ENCODE data around the gene UBQLNL.

The UBQLNL gene, protein sequence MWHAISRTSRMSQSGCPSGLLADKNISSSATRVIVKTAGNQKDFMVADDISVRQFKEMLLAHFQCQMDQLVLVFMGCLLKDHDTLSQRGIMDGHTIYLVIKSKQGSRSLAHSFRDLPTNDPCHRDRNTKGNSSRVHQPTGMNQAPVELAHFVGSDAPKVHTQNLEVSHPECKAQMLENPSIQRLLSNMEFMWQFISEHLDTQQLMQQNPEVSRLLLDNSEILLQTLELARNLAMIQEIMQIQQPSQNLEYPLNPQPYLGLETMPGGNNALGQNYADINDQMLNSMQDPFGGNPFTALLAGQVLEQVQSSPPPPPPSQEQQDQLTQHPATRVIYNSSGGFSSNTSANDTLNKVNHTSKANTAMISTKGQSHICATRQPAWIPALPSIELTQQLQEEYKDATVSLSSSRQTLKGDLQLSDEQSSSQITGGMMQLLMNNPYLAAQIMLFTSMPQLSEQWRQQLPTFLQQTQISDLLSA

DNA sequence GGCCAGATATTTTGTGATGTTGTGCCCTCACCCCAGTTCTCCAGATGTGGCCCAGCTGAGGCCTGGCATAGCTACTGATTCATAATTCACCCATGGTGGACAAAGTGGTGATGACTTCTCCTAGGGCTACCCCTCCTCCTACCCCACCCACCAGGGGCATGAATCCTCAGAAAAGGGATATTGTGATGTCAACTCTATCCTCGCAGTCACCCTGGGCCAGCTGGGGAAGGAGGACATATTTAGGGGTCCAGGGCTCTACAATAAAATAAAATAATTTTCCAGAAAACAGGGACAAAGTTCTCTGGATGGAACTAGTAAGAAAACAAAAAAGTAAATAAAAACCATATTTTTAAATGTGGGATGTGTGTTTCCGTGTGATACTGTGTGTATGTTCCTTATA, at the start of gene UBQLNL:
TSS of gene UBQLNL (minus strand) at position 101 of the 400 bp plus-strand sequence. CDS start 258 bp downstream, outside the sequence.
- DNase-seq, result no peak

DNA sequence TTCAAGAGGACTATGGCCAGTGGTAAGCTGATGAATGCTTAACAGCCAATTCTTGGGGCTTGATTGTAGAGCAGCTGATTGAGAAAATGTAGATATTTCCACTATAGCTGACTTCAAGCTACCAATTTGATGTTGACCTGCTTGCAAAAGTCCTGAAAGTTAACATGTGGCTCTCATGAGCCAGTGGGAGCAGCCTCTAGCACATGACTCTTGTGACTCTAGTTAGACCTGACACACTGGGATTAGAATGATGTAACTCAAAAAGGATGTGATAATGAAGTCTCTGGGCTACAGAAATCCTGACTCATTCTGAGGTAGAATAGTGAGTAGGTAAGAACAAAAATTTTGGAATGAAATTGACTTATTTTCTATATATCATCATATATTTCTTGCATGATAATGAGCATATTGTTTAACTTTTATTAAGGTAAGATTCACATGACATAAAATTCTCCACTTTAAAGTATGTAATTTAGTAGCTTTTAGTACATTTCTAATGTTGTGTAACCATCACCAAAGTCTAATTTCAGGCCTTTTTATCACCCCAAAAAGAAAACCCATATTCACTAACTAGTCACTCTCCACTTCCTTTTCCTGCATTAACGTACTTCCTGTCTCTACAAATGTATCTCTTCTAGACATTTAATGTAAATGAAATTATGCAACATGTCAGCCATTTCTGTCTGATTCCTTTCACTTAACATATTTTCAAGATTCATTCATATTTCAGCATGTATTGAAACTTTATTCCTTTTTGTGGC, 47.9 kb upstream of the UBQLNL start:
- DNase-seq, result no peak

DNA sequence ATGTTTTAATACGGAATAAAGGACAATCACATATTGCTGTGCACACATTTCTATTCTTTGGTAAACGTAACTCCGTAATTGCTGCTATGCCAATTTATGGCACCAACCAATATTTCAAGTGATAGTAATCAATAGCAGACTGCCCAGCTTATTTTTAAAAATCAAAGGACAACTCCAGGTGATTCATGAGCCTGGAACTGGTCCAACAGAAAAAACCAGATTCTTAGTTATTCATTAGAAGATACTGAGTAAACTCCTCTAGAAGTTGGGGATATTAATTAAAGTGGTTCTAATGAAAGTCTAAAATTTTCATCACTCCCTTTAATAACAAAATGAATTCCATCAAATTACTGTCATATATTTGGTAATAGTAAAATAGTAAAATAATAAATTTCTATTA, 41.3 kb upstream of the UBQLNL start:
- DNase-seq, result no peak

DNA sequence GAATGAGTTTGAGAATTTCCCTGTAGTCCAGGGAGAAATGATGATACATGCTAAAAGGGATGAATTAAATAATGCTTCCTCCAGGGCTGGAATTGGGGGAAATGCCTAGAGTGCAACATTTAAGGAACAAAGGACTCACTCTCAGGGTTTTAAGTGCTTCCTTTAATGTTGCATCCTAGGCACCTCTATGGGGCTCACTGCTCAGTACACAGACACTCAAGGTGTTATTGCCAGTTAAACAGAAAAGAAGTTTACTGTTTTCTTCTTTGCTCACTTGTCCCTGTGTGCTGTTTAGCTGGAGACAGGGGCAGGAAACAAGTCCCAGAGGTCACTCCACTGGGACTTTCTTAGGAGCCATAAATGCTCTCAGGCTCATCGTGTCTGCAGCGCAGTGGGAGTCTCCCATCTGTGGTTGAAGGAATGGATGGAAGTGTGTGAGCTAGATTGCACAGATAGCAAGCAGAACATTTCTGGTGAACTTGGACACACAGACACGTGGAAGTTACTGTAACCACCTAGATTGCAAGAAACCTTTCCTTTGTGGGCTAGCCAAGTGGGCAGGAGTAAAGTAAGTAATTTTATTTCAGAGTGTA, 40.2 kb upstream of the UBQLNL start:
- no peak for DNase-seq

DNA sequence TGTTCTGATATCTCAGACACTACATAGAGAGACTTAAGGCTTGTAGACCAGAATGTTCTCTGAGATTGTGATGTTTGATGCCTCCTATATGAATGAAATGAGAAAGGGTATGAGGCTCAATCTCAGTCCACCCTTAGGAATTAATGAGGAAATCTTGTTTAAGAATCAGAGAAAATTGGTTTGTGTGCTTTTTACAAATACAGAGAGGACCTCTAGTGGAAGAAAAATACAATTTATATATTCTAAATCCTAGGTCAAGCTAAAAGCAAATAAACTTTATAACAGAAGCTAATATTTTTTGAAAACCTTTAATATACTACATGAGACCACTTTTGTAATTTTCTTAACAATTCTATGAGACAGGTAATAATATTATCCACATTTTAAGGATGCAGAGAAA, 36.8 kb upstream of the UBQLNL start:
- no peak for DNase-seq

DNA sequence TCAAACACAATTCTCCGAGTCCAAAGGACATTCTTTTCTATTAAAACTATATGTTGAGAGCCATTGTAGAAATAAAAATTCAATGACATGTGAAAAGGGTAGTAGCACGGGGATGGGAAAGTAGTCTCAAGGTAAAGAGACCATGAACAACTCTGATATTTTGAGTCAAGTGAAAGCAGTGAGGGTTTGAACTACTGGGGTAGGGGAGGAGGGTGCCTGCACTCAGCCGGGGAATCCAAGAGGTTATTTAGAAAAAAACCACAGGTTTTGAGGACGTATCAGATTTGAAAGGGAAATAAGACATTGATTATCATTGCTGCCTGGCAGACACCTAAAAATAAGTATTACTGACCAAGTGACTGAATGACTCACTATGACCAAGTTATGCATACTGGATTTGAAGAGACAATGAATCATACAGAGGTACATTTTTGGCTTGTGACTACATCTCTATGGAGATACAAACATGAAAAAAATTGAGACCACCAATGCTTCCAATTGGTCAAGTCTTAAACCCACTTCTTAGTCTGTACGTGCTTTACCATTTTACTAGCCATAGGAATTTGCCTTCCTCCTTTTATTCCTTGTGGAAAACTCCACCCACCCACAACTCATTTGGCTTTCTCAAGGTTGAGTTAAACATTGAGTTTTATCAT, 34.1 kb upstream of the UBQLNL start:
- no peak for DNase-seq

DNA sequence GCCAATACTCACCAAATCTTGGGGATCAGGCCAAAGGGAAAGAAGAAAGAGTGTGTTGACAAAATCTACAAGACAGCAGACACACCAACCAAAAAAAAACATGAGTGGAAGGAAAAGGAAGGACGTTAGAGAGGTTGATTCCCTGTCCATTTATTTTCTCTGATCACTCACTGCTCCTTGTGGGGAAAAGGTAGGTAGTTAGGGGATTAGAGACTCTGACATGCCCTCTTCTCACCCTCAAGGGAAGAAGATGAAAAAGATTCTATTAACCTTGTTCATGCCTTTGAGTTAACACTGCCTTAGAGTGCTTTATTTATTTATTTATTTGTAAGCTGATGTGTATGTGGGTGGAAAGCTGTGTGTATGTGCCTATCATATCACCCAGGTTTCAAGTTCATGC, 31.9 kb upstream of the UBQLNL start, which contains the start of gene OR52H1:
TSS of gene OR52H1 (minus strand) at position 101 of the 400 bp plus-strand sequence. CDS start 3,035 bp downstream, outside the sequence.
- no peak for DNase-seq

DNA sequence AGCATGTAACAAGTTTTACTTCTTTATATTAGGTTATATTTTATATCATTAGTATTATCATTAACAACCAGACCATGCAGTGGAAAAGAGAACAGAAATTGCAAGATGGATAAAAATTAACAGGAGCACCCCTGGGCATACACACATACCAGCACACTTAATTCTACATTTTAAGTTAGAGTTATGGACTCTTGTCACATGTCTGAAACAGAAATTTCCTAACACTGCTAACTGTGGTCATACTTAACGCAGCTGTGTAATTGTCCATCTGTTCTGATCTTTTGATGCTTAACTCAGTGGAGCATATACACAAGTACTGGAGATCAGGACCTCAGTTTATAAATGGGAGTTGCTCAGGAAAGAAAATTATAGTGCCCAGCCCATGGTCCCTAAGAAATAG, 31.5 kb upstream of the UBQLNL start:
- DNase-seq, result no peak

DNA sequence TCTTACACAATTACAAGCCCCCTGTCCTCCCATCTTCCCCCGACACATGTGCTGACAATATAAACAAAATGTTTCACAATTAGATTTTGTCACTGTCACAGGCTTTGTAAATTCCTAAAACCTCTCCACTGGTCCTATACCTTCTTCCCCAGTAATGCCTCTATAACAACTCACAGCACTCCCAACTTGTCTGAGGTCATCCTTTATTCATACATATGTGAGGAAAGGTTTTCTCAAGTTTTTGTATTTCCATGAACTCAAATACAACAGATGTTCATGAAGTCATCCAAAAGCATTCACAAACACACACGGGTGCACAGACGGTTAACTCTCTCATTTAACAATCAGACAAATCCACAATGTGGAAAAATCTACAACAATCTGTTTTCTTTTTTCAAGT, 30.0 kb upstream of the UBQLNL start:
- no peak for DNase-seq

DNA sequence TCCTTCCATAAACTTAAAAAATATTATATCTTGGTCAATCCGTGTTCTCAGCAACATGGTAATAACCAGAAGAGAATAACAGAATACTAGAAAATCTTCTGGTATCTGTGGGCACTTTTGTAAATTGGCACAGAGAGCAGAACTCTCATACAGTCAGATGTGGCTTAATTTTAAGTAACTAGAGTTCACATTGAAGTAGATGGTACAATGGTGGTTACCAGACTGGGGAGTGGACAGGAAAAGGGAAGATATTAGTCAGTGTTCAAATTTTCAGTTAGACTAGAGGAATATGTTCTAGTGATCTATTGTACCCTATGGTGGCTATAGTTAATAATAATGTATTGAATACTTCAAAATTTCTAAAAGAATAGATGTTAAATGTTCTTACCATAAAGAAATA, 24.9 kb upstream of the UBQLNL start:
- DNase-seq, result no peak

DNA sequence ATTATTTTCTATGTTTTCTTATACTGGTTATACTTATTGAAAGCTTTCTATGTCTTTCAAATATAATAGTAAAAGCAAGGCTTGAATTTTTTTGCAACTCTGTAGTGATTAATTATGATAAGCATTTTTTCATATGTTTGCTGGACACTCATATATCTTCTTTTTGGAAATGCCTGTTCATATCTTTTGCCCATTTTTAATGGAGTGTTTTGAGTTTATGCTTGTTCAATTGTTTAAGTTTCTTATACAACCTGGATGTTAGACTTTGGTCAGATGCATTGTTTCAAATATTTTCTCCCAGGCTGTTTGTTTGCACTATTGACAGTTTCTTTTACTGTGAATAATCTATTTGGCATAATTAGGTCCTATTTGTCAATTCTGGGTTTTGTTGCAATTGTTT, 20.0 kb upstream of the UBQLNL start:
- DNase-seq, result no peak

DNA sequence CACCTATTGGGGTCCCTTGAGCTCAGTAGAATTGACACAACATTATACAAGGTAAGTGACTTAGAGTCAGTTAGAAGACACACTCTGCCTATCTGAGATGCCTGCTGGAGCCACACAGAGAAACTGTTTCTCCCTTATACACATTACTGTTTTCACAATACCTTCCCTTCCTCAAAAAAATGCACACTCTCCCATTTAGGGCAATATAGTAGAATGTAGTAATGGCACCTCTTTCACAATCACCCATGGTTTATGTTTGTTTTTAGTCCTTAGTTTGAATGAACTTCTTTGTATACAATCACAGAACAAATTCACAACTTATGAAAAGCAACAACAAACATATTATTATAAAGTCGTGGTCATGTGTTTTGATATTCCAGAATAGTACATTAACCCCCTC, 17.5 kb upstream of the UBQLNL start:
- DNase-seq, result no peak

DNA sequence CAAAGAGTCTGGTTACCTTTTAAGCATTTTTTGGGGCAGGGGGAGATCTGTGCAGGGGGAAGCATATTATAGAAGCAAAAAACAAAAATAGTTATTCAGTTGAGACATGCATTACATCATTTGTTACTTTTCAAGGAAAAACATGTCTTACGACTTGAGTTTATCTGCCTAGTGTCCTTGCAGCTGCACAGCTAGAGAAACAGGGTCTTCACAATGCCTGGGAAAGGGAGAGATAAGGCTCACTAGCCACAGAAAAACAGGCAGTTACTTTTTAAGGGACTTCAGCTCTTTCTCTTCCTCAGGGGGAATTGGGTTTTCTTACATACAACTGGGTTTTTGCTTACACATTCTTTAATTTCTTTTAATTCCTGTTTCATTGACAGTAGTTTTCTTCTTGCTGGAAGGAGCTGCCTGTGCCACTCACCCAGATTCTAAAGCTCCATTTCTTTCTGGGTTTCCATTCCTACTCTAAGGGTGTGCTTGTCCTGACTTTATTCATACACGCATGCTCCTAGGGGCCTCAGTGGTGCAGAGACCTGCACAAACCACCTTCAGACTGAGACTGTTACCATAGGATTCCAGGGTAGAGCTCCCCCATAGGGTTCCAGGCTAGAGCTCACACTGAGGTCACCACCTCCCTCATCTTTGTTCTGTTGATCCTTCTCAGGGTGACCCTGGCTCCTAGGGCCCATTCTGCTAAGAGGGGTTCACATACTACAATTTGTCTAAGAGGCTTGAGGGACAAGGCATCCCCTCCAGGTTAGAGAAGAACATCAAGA, 14.7 kb upstream of the UBQLNL start:
- no peak for DNase-seq

DNA sequence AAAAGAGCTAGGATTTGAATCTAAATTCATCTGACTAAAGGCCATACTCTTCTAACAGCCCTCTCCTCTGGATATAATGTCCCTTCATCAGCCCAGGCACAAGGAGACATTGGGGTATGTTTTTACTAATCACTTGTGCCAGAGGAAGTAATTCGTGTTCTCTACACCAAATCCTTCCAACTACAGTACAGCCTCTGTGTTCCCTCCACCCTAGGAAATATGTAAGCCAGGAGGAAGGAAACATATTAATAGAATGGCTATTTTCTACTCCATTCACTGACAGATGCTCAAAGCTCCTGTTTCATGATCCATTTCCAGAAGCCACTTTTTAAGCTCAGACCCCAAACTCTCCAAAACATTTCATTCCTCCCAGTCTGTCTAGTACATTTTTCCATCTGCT, 12.0 kb upstream of the UBQLNL start:
- no peak for DNase-seq

DNA sequence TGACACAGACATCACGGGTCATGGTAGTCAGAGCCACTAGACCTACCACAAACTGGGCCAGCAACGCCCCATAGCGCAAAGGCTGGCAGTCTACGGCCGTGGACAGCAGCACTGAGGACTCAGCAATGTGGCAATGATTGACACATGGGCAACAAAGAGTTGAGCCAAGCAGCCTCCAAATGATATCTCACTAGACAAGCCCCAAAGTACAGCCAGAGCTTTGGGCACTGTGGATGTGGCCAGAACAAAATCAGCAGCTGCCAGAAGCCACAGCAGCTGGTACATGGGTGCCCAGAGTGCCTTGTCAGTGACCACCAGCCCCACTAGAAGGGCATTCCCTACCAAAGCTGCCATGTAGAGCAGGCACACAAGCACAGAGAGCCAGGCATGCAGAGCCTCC, 11.2 kb upstream of the UBQLNL start:
- no peak for DNase-seq

DNA sequence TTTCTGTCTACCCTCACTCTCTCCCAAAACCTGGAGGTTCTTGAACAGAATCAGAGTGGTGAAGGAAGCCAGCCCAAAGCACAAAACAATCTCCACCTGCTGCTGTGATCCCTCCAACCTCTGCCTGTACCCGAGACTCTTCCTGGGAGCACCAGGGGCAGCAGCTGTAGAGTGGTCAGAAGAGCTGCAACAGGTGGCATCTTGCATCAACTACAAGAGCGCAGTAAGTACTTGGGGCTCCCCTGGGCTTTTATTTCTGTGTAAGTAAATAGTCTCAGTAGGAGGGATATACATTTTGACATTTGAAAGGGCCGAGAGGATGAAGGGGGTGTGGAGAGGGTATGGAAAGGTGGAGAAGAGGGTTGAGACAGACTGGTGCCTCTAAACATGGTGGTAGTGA, 8.3 kb upstream of the UBQLNL start:
- DNase-seq, result no peak

DNA sequence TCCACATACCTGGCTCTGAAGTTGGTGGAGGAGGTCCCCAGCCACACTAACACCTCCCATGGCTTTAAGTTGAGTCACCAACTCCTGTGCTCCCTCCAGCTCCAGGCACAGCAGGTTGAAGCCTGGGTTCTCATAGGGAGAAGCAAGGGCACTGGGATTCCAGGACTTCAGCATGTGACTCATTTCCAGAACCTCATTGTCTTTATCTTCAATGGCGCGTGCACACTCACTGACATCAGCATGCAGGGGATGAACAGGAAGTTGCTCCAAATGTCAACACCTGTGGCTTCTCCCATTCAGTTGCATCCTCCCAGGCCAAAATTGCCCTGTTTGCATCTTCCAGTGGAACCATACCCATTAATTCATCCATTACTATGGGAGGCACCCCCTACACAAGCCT, 5.8 kb upstream of the UBQLNL start:
- no peak for DNase-seq

DNA sequence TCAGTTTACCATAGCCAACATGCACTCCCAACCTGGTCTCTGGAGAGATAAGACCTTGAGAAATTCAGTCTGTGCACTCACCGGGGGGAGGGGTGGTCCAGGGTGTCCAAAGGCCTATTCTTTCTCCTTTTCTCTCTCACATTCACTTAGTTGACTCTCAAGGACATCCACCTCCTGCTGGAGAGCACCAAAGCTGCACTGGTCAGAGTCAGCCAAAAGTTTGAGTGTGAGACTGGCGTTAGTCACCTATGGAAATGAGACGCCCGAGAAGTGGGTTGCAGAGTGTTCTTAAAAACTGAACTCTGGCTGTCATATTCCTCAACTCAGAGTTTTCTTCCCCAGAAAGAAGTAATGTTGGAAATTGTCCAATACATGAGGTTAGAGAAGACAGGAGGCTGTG, 5.0 kb upstream of the UBQLNL start:
- DNase-seq, result no peak

DNA sequence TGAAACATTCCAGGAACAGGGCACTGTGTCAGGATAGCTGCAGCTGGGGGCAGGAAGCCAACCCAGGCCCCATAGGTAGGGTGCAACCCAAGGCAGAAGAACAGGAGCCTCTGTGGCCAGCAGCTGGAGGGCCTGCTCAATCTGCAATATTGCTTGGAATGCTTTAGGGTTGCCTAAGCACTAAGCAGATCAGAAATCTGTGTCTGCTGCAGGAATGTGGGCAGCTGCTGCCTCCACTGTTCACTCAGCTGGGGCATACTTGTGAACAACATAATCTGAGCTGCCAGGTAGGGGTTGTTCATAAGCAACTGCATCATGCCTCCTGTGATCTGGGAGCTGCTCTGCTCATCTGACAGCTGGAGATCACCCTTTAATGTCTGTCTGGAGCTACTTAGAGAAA, 1.7 kb downstream of the UBQLNL start:
- no peak for DNase-seq

DNA sequence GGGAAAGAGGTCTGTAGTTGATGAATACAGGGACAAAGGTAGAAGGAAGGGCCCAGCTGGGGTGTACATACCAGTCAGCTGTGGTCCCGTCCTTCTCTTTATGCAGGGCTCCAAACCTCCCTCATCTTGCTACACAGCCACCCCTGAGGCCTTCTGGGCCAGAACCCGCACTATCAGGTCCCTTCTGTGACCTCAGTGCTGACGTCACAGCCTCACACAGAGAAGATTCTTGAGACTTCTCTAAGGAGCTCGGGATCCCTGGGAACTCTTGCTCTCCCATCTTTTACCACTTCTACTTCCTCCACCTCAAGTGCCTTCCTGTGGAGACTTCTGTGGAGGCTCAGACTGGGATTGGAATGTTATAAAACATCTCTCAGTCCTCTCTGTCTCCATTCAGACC, 6.7 kb downstream of the UBQLNL start, which contains the start of gene UBQLN3:
TSS of gene UBQLN3 (minus strand) at position 155 of the 400 bp plus-strand sequence. CDS start 399 bp downstream, outside the sequence.
- no peak for DNase-seq

DNA sequence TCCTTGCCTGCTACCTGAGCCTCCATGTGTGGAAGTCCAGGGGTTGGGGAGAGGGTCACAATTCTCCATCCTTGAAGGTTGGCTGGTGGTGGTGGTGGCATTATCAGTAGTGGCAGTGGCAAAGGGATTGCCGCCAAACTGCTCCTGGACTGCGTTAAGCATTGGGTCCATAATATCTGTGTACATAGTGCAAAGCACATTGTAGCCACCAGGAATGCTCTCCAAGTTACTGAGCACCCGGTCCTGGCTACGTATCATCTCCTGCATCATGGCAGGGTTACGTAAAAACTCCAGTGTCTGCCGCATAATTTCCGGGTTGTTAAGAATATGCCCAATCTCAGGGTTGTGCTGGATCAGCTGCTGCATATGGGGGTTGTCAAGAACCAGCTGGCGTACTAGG, 7.9 kb downstream of the UBQLNL start:
- no peak for DNase-seq

DNA sequence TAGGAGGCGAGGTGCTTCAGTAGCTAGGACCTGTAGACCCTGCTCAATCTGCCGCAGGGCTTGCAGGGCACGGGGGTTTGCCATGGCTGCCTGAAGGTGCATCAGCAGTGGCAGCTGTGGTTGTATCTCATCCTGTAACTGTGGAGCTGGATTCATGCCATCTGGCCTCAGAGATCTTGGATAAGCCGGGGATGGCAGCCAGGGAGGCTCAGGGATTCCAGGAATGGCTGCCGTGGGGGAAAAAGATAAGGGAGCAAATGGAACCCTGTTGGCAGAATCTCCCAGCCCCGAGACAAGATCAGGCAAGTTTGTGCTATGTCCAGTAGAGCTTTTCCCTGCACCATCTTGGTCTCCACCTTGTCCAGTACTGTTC, 8.6 kb downstream of the UBQLNL start:
- peak; percentile 6 for DNase-seq

Measured in eye (tissue), 1 donor.